GM19468 (cell line): ENCODE measurements around the gene CTDSP2.
"Not testable (repeated sequence)": the region's sequence is repeated elsewhere in the genome, so short reads cannot be mapped to it uniquely, and the experiment has no call there.

Source experiments
- ATAC-seq: cut with Tn5 transposase; IDR thresholded peaks from one replicate; pipeline ENCODE4 v1.9.1; 2021; ENCODE audit warnings: mild to moderate bottlenecking, moderate library complexity, moderate number of reproducible peaks; ENCODE audit not compliant: unreplicated experiment; ENCODE audit errors: extremely low read depth

Gene CTDSP2

DNA sequence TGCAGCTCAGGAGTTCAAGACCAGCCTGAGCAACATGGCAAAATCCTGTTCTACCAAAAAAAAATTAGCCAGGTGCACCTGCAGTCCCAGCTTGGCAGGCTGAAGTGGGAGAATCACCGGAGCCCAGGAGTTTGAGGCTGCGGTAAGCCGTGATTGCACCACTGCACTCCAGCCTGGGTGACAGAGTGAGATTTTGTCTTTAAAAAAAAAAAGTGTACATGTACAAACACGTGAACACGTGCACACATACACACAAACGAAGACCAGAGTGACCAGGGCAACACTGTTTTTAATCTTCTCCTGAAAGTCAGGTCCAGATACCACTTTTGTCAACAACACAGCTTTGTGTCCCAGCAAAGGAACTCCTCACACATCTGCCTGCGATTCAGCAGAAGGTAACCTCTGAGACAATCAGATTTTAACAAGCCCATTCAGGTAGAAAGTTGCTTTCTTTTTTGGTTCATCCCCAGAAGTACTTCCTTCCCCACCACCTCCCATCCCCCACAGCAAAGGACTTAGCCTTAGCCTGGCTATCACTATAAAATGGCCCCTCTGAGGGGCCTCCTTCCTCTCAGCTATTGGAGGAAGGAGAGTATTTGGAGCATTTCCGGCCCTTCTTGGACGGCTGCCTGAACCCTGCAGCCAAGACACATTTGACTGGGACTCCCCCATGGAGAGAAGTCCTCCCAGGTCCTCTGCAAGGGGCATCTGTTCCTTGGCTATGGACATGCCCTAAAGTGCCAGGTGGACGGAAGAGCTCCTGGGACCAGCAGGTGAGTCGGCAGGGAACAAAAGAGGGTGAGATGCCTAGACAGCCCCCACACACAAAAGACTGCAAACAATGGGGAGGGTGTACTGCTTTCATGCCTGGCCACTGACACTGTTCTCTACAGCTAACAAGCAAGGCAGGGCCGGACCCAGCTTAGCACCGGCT, 9.8 kb downstream of the CTDSP2 start:
- ATAC-seq = peak; percentile 39

DNA sequence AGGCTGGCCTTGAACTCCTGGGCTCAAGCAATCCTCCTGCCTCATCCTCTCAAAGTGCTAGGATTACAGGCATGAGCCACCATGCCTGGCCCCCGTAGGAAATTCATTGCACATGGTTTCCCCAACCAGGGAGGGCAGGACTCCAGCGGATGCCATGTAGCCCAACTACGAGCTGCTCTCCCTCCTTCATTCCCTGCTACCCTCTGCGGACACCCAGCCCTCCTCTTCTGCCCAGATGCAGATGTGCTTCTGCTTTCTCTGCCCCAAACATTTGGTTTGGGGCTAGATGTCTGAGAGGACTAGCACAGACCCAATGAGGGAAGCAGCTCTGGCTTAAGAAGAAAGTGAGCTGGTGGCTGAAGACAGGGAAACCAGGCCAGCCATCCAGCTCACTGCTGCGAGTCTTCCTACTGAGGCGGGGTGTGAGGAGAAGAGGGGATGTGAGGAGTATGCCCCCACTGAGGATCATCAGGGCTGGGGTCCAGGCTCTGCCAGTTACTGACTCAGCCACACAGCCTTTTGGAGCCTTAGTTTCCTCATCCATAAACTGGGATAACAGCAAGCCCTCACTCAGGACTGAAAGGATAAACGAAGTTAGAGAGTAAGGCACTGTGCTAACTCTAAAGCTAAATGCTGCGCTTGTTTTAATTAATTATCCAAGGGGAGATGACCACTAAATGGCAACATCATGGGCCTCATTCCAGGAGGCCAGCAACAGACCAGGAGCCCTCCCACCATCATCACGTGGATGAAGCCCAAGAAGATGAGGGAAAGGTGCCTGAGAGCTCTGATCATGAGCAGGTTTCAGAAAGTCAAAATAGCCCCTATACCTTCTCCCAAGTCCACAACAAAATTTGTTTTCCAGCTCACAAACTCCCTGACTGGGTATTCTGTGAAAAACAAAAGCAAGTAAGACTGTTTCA, 10.9 kb downstream of the CTDSP2 start:
- no peak for ATAC-seq

DNA sequence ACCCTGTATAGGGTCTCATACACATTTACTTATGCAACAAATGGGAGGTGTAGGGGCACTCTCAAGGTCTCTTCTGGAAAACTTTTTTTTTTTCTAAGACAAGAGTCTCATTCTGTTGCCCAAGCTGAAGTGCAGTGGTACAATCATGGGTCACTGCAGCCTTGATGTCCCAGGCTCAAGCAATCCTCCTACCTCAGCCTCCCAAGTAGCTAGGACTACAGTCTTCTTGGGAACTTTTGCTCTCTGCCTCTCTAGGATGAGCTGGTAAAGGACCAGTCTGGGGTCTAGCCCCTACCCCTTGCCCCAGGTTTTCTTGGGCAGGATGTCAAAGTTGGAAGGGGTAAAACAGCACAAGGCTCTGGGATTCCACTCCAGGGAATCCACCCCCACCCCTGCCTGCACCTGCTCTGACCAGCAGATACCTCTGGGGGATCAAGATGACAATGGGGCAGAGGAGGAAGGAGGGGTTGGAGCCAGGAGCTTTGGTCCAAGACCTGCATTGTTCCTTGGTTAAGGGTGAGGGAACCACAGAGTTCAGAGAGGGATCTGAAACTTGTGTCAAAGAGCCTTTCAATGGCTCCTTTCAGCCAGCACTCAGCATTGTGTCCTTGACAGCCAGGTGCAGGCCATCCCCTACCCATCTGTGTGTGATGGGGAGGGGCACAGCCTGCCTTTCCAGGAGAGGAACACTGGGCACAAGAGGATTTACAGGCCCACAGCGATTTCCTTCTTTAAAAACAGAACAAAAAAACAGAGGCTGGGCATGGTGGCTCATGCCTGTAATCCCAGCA, 12.2 kb downstream of the CTDSP2 start:
- no peak for ATAC-seq

DNA sequence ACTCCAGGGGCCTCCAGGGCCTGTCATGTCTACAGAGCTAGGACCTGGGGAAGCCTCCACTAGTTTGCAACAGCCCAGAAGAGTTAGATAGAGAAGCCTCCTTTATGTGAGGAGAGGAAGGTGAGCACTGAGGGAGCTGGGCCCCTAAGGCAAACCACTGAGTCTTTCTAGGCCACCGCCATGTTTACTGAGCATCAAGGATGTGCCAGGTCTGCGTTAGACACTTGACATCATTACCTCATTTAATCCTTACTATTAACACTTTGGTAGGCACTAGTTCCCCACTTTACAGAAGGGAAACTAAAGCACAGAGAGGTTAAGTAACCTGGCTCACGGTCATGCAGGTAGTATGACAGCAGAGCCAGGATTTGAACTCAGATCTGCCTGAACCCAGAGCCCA, 12.9 kb downstream of the CTDSP2 start:
- ATAC-seq = no peak

DNA sequence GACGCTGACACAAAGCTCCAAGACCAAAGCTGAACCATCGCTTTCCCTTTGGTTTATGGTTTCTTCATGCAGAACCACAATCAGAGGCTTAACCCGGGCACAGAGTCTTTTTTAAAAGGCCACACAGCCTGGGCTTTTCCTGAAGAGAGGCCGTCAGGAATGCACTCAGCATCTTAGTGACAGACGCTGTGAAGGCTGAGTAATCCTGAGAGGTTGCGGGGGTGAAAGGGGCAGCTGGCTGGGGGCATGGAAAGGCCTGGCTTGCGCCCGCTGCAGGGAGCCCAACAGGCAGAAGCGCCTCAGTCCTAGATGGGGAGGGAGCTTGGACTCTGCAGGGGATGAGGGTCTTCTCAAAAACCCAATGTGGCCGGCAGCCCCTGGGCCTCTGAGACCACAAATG, 13.6 kb downstream of the CTDSP2 start:
- no peak for ATAC-seq

DNA sequence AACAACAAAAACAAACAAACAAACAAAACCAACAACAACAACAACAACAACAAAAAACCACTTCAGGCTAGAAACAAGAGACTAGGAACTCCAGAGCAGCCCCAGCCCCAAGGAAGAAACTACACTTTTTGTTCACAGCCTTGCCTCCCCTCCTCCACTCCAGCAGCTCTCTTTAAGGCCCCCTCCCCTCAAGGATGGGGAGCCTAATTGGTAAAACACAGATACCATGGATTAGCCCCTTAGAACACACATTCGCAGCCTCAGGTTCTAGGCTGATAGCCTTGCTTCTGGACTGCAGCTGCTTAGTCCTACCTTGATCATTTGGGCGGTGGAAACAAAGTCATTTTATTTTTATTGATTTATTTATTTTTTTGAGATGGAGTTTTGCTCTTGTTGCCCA, 16.1 kb downstream of the CTDSP2 start:
- ATAC-seq = no peak

DNA sequence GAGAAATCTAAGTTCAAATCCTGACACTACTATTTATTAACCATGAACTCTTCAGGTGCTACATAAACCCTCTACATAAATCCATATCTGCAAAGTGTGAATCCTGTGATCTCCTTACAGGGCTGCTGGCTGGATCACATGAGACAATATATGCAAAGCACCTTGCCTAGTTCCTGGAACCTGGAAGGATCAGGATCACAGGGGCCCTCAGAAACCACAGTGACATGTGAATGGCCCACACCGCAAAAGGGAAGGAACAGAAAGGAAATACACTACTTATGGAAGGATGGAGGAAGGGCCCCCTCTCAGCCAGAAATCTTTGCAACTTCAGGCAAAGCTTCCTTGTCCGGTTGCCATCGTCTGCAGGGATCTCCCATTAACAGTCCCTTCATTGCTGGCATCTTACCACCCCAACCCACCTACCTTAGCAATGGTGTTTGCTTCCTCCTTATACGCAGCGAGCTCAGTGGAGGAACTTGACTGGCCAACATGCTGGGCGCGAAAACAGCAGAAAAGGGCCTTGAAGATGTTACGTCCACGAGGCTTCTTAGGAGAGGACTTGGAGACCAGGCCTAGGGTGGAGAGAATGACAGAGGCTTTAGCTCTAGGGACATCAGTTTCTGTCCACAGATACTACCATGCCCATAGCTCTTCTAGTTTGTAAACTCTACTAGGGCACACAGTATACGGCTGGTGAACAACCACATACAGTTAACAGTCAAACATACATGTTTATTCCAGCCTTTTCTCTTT, 17.3 kb downstream of the CTDSP2 start:
- no peak for ATAC-seq

DNA sequence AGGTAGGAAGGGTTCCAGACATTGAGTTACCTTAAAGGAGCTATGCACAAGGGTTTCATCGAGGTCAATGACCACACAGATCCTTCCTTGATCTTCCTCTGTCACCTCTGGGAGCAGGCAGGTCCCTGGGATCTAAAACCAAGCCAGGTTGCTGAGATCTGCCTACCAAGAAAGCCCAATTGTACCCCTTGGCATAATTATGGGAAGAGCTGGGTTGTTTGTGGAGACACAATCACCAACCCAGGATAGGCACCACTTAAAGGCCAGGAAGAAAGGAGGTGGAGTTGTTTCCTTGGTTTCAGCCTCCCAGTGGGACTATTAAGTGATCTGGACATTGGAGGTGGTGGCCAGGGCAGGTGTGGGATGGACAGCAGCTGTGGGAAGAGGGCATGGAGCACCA, 19.6 kb downstream of the CTDSP2 start:
- ATAC-seq = no peak

DNA sequence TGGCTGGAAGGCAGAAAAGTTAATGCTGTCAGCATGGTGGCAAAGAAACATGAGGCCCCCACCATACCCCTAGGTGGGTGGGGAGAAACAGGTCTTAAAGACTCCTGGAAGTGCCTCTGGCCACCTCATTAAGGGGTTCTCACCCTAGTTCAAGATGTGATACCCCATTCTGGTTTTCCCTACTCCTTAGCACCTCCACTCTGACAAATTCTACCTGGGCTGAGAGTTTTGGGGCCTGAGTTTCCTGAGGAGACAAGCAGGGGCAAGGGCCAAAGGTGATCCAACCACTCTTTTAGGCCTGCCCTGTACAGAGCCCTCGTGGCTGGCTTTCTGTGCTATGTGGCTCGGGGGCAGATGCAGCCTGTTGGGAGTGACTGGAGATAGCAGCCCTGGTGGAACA, 20.1 kb downstream of the CTDSP2 start:
- ATAC-seq = no peak

DNA sequence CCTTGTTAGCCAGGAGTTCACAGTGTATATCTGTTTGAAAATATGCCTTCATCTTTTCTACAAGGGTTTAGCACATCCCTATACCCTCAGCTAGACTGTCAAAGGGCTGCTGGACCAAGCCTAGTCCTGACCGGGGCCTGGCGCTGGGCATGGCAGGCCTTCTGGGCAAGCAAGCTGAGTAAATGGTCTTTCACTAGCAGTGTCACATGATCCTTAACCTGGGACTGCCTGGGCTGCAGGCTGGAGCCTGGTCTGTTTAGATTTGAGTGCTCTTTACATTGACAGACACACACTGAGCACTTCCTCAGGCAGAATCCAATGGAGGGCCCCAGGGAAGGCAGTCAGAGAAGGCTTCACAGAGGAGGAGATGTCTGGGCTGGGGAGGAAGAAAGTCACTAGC, 21.1 kb downstream of the CTDSP2 start:
- no peak for ATAC-seq

DNA sequence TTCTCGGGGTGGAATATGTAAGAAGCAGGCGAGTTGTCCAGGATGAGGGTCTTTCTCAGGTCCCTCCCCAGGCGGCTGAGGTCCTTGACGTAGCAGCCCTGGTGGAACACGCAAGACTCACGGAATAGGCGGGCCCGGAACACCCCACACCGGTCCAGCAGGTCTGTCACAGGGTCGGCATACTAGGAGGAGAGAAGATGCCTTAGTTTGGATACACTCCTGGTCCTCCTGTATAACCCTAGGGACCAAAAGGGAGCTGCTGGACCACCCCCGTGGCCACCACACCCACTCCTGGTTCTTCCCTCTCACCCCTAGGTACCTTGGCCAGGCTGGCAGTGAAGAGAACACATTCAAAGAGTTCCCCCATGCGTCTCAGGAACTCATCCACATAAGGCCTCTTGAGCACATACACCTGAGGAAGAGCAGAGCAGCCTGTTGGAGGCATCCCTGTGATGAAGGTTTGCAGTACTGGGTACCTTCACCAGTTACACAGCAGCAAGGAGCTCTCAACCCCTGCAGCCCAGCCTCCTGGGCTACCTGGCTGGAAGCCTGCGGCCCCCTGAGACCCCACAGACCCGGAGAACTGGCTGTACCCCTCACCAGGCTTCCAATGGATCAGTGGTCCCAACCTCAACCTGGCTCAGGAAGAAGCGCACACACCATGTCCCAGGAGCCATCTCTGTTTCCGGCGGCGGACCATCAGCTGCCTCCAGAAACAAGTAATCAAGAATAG, 22.5 kb downstream of the CTDSP2 start:
- ATAC-seq = no peak

DNA sequence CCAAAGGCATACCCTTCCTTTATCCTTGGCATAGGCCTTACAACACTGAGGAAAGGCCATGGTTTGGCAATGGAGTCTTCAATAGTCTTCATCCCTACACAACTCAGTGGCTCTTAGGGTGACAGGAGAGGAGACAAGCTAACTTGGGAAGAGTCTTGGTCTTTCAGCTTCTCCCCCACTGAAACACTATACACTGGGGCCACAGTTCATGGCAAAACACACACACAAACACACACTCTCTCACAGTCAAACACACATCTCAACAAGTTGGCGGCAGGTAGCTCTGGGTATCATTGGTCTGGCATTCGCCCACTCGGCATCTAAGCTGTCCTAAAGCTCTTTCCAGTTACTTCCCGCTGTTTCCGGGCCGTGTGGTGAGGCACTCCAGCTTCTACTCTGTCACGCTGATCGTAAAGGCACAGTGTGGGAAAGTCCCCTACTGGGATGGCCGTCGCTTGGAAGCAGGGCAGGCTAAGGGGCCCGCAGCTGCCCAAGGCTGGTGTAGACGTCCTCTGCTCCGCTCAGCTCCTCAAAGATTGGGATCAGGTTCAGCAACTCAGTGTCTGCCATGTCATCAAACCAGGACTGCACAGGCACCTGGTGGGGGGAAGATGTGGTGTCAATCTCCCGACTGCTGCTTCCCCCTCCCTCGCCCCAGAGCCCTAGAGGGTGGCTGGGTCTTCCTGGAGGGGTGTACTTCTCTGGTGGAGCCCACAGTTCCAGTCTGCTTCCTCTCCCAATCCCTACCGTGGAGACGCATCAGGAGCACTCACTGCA, 23.2 kb downstream of the CTDSP2 start:
- no peak for ATAC-seq

DNA sequence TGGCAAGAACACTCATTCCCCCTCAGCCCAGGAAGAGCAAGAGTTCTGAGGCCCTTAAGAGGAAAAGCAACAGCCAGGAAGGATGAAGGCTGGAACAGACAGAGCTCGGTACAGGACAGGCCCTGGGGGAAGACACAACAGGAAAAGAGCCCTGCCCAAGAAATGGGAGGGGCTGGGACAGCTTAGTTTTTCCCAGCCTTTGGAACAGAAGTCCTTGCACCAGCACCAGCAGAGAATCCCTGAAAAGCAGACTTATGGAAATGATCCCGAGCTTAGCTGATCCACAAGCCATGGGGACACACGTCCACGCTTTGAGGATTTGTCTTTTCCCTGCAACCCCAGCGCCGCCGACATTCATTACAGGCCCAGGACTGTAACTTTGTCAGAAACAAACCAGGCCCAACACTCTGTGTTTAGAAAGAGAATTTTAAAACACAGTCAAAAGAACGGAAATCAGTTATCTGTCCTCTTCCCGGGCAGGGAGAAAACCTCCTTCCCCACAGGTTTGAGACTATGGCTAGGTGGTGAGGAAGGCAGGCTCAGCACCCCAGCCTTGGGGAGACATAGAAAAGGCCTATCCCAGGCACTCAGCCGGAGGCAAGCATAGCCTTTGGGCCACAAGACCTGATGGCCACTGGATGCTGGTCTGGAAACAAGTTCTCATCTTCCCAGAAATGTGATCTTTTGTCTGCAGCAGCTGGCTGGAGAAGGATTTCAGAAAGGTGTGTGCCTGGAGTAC, 24.0 kb downstream of the CTDSP2 start:
- ATAC-seq = no peak

DNA sequence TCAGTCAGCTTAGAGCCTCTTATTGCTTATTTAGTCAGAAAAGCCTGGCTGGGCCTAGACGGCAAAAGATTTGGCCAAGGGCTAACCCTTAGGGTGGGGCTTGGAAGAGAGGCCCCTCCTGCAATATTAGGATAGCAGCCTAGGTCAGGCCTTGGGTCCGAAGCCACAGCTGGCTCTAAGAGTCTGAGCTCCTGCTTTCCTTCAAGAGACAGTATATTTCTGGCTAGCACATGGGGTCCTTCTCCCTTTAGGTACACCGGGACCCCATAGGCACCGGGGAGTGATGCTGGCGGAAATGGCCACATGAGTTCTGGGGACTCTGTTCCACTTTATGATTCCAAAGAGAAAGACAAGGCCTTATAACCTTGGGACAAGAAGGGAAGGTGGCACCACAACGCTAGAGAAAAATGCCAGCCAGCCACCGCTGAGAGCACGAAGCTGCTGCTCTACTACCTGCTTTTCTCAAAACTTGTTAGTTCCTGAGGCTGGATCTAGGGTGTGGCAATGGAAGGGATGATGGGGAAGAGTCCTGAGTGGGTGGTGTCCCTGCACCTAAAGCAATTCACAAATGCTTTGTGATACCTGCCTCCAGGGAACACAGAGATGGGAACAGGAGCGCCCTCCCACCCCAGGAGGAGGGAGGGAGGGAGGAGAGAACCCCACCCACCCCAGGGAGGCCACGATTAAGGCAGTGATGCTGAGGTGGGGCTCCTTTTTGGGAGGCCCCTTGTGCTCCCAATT, 24.9 kb downstream of the CTDSP2 start:
- ATAC-seq = no peak

DNA sequence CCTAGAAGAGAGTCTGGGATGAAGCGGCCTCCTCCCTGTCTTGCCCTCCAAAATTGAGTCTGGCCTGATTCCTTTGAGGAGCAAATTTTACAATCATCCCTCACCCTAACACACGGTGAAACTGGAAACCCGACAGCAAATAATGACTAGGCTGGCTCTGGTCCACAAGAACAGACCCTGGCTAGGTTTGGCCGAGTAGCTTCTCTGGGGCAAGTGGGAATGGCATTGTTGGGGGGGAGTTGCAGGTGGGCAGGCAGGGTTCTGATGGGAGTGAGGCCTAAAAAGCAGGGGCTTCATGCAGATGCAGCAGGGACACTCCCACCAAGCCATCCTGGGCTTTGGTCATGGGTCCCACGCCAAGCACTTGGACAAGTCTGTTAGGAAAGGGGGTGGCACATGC, 25.5 kb downstream of the CTDSP2 start:
- not testable (repeated sequence) for ATAC-seq

DNA sequence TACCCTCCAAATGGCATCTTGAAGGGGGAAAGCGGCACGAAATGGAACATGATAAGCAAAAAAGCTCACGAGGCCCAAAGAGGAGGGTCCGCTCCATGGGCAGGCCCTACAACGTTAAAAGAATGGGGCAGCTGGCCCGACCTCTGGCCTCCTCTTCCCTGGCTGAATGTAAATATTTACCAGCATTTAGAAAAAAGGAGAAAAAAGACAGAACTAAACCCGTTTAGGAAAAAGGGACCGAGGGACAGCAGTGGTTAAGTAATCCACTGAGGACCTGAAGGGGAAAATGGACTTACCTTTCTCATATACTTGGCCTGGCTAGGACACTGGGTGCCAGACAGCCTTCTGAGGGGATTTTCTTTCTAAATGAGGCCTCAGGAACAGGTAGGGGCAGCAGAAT, 26.4 kb downstream of the CTDSP2 start:
- ATAC-seq = not testable (repeated sequence)

DNA sequence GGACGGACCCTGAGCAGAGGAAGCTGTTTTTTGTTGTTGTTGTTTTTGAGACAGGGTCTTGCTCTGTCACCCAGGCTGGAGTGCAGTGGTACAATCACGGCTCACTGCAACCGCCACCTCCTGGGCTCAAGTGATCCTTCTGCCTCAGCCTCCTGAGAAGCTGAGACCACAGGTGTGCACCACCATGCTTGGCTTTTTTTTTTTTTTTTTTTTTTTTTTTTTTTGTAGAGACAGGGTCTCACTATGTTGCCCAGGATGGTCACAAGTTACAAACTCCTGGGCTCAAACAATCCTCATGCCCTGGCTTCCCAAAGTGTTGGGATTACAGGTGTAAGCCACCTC, 28.6 kb downstream of the CTDSP2 start:
- not testable (repeated sequence) for ATAC-seq
